Endodermal cell (in vitro differentiated cells): ENCODE results near the gene KLF6. TPM values are rescaled to one million over a fixed set of nuclear protein-coding genes. Genes with fewer than 3 reads are reported as not detected.

Source experiments
- DNase-seq: peaks from one replicate; pipeline ENCODE4 v3.0.0-alpha.2; 2017
- H3K27ac ChIP-seq: 2 replicates; pipeline ENCODE4 v1.5.1; 2013; ENCODE audit warnings: mild to moderate bottlenecking, low read depth, low read length, moderate library complexity
- H3K27me3 ChIP-seq: 2 replicates; pipeline ENCODE4 v1.6.1; 2013; ENCODE audit warnings: mild to moderate bottlenecking, low read length, moderate library complexity; ENCODE audit not compliant: insufficient read depth, control insufficient read depth, poor library complexity, severe bottlenecking
- H3K36me3 ChIP-seq: 2 replicates; pipeline ENCODE4 v1.7.0; 2013; ENCODE audit warnings: mild to moderate bottlenecking, low read length, moderate library complexity; ENCODE audit not compliant: control insufficient read depth, insufficient read depth
- H3K4me1 ChIP-seq: one replicate; pipeline ENCODE4 v1.7.0; 2013; ENCODE audit warnings: low read length; ENCODE audit not compliant: control insufficient read depth, insufficient read depth
- H3K4me3 ChIP-seq: 2 replicates; pipeline ENCODE4 v1.5.1; 2013; ENCODE audit warnings: mild to moderate bottlenecking, low read length, moderate library complexity
- H3K9ac ChIP-seq: 2 replicates; pipeline ENCODE4 v1.6.1; 2013; ENCODE audit warnings: mild to moderate bottlenecking, low read length, moderate library complexity; ENCODE audit not compliant: poor library complexity, severe bottlenecking; ENCODE audit errors: extremely low read depth
- H3K9me3 ChIP-seq: 2 replicates; pipeline ENCODE4 v1.6.1; 2013; ENCODE audit warnings: mild to moderate bottlenecking, low read length, moderate library complexity; ENCODE audit not compliant: control insufficient read depth
- H3K27ac Mint-ChIP-seq: 2 replicates; pipeline ENCODE4 v1.8.0; 2020; ENCODE audit warnings: mixed read lengths
- H3K27me3 Mint-ChIP-seq: 2 replicates; pipeline ENCODE4 v1.8.0; 2021; ENCODE audit warnings: mild to moderate bottlenecking, mixed read lengths; ENCODE audit not compliant: insufficient read depth
- H3K36me3 Mint-ChIP-seq: 2 replicates; pipeline ENCODE4 v1.8.0; 2020; ENCODE audit warnings: low read depth, mixed read lengths
- H3K4me1 Mint-ChIP-seq: 2 replicates; pipeline ENCODE4 v1.8.0; 2020; ENCODE audit warnings: mixed read lengths
- H3K4me3 Mint-ChIP-seq: 2 replicates; pipeline ENCODE4 v1.8.0; 2020; ENCODE audit warnings: mild to moderate bottlenecking, moderate library complexity, mixed read lengths
- H3K9me3 Mint-ChIP-seq: 2 replicates; pipeline ENCODE4 v1.8.0; 2020; ENCODE audit warnings: mild to moderate bottlenecking, mixed read lengths
- WGBS, 2 experiments: methylation state at CpG; one replicate each; pipeline versions ENCODE4 v1.1.5 to v1.1.7; 2013; ENCODE audit warnings: missing lambda C conversion rate in 2 of 2, mixed read lengths in 1 of 2; ENCODE audit not compliant: insufficient coverage in 1 of 2, insufficient read length in 1 of 2; 5-methylcytosine and 5-hydroxymethylcytosine counted together
- total RNA-seq, 2 donors: library from RNA; stranded (reverse); fragmentation: NEBNext Ultra II Directional in 1 of 2; extraction: Animal tissue kit (Norgen Biotek cat#: 25700) in 1 of 2; gene quantifications; 2 replicates in 1 of 2; 3 replicates in 1 of 2; pipeline ENCODE4 v1.2.1, GENCODE V29; 2021
- TF ChIP-seq, protein P1 (sequence below): fragments of 200-600 bp; sonication (generic); conservative IDR thresholded peaks from 2 replicates; pipeline ENCODE4 v1.5.0; 2021; ENCODE audit warnings: antibody characterized with exemption, mild to moderate bottlenecking

The KLF6 gene
- total RNA-seq, 2 donors from 2014 or later: 59.0 to 71.2 TPM

DNA sequence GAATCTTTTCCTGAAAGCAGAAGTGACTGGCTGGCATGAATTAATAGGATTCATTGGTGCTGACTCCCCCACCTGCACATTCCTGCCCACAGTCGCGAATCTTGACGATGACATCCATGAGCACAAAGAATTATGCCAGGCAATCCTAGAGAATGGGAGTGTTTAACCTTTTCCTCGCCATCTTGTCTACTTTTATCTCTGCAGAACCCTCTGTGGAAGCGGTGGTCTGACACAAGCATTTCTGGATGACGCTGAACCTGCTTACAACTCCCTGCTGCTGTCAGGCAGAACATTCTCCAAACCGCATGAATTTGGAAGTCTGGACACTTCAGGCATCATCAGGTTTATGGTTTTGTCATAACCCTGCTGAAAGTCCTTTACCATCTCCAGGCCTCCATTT, 36.5 kb downstream of the KLF6 start:
- H3K4me1 ChIP-seq: peaks cover 3% of the 10 kb centered on the region
- H3K27me3 ChIP-seq: no peaks in the 10 kb centered on the region
- Mint-ChIP-seq H3K4me3 (no peak overlapping the region), H3K27me3 (peaks cover 10% of the 10 kb centered on the region), H3K4me1 (peaks cover 20% of the 10 kb centered on the region), H3K36me3 (no peaks in the 10 kb centered on the region), H3K9me3 (no peaks in the 10 kb centered on the region), H3K27ac (no peak overlapping the region)
- H3K4me3 ChIP-seq: no peak overlapping the region
- no peak overlapping the region for H3K27ac ChIP-seq
- DNase-seq: no peak
- H3K9me3 ChIP-seq: no peaks in the 10 kb centered on the region
- 80 to 87% methylated on average over 7 of the region's 7 CpGs for WGBS, 2 experiments
- no peak overlapping the region for H3K9ac ChIP-seq
- TF ChIP-seq, protein P1, sequence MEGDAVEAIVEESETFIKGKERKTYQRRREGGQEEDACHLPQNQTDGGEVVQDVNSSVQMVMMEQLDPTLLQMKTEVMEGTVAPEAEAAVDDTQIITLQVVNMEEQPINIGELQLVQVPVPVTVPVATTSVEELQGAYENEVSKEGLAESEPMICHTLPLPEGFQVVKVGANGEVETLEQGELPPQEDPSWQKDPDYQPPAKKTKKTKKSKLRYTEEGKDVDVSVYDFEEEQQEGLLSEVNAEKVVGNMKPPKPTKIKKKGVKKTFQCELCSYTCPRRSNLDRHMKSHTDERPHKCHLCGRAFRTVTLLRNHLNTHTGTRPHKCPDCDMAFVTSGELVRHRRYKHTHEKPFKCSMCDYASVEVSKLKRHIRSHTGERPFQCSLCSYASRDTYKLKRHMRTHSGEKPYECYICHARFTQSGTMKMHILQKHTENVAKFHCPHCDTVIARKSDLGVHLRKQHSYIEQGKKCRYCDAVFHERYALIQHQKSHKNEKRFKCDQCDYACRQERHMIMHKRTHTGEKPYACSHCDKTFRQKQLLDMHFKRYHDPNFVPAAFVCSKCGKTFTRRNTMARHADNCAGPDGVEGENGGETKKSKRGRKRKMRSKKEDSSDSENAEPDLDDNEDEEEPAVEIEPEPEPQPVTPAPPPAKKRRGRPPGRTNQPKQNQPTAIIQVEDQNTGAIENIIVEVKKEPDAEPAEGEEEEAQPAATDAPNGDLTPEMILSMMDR: no peak
- H3K36me3 ChIP-seq: no peaks in the 10 kb centered on the region

DNA sequence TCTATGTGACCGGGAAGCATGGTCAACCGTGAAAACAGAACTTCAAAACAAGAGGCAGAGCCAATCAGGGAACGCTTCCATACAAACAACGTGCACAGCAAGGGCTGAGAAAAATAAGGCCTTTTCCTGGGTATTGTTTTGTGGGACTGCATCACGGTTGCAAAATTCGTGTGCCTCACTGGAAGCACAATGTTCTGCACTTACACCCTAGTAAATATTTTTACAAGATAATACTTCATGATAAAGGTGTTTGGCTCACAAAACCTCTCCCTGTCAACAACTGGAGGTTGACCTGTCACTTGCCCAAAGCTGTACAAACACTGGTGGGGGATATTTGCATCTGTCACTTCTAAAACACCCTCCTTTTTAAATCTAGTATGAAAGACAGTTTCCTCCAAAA, 37.0 kb downstream of the KLF6 start:
- no peak overlapping the region for H3K27ac Mint-ChIP-seq
- no peaks in the 10 kb centered on the region for H3K9me3 Mint-ChIP-seq
- Histone ChIP-seq H3K4me1 (peaks cover 3% of the 10 kb centered on the region), H3K4me3 (no peak overlapping the region), H3K9ac (no peak overlapping the region), H3K36me3 (no peaks in the 10 kb centered on the region), H3K9me3 (no peaks in the 10 kb centered on the region), H3K27me3 (no peaks in the 10 kb centered on the region), H3K27ac (no peak overlapping the region)
- H3K36me3 Mint-ChIP-seq: no peaks in the 10 kb centered on the region
- H3K4me1 Mint-ChIP-seq: peaks cover 20% of the 10 kb centered on the region
- WGBS, 2 experiments: 88% methylated on average over 6 of the region's 6 CpGs; no CpG with 5 or more reads in 1 of the 2 experiments
- DNase-seq: no peak
- H3K27me3 Mint-ChIP-seq: peaks cover 10% of the 10 kb centered on the region
- H3K4me3 Mint-ChIP-seq: no peak overlapping the region
- TF ChIP-seq, protein P1: no peak

DNA sequence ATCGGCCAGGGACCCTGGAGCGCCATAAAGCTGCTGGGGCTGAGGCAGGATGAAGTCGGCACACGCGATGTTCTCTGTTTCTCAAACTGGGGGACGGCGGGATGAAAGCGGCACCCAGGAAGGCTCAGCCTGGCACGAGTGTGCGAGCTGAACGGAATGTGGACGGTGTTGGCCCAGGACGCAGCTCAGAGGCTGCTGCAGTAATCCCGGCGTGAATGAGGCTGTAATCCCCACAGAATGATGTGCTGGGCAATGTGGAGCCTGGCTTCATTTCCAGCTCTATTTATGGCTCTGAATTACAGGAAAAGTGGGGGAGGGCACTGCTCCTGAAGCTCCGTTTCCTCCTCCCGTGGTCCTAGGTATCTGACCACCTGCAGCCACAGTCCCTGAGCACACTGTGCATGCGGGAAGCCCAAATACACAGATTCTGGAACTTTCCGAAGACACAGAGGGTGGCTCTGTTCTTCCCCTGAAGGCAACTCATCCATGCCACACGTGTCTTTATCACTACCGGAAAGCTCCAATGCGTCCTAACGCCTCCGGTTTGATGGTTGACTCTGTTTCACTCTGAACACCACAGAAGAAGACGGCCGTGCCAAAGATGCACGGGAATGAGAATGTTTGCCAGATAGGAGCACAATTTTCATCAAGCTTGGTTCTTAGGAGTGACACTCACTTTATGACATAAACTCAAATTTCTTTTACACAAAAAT, 37.6 kb downstream of the KLF6 start:
- Histone ChIP-seq H3K27ac (no peak overlapping the region), H3K4me1 (peaks cover 3% of the 10 kb centered on the region), H3K9ac (no peak overlapping the region), H3K9me3 (no peaks in the 10 kb centered on the region), H3K27me3 (no peaks in the 10 kb centered on the region), H3K36me3 (no peaks in the 10 kb centered on the region), H3K4me3 (no peak overlapping the region)
- TF ChIP-seq, protein P1: no peak
- Mint-ChIP-seq H3K4me3 (no peak overlapping the region), H3K27me3 (peaks cover 10% of the 10 kb centered on the region), H3K27ac (no peak overlapping the region), H3K9me3 (no peaks in the 10 kb centered on the region), H3K4me1 (peaks cover 20% of the 10 kb centered on the region), H3K36me3 (no peaks in the 10 kb centered on the region)
- 93 to 96% methylated on average over 20 to 27 of the region's 27 CpGs for WGBS, 2 experiments
- DNase-seq: no peak
